A673 (cell line): ENCODE data around the gene IL1RAPL1.

Experiments used
- EZH2 ChIP-seq: fragments of 200-600 bp; sonication (generic); IDR thresholded peaks from 2 replicates; pipeline ENCODE4 v1.6.1; 2017; ENCODE audit warnings: borderline replicate concordance, low read depth, mild to moderate bottlenecking, mixed read lengths, antibody characterized with exemption, low read length; ENCODE audit not compliant: poor library complexity, severe bottlenecking
- TF ChIP-seq, protein P1 (sequence below): fragments of 300-800, 200-600 bp; sonication (generic); conservative IDR thresholded peaks from 2 replicates; pipeline ENCODE4 v1.5.1; 2017; ENCODE audit warnings: low read depth, mild to moderate bottlenecking, antibody characterized with exemption, low read length, moderate library complexity, mixed read lengths

DNA sequence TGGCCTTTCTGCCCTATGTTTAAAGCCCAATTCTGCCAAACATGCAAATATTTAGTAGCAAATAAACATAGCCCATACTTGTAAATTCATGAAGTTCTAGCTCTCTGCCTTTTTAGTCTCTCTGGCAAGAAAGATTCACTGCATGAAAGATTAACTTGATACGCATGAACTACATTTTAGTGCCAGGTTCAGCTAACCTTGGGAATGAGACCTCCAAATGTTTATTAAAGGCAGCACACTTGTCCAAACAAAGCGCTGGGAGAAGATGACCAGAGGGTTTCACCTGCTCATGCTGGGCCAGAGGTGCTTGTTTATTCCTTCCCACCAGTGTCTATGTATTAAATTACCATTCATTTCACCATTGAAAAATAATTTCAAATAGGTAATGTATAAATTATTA, 44.5 kb upstream of the IL1RAPL1 start:
- TF ChIP-seq, protein P1, sequence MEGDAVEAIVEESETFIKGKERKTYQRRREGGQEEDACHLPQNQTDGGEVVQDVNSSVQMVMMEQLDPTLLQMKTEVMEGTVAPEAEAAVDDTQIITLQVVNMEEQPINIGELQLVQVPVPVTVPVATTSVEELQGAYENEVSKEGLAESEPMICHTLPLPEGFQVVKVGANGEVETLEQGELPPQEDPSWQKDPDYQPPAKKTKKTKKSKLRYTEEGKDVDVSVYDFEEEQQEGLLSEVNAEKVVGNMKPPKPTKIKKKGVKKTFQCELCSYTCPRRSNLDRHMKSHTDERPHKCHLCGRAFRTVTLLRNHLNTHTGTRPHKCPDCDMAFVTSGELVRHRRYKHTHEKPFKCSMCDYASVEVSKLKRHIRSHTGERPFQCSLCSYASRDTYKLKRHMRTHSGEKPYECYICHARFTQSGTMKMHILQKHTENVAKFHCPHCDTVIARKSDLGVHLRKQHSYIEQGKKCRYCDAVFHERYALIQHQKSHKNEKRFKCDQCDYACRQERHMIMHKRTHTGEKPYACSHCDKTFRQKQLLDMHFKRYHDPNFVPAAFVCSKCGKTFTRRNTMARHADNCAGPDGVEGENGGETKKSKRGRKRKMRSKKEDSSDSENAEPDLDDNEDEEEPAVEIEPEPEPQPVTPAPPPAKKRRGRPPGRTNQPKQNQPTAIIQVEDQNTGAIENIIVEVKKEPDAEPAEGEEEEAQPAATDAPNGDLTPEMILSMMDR = no peak
- no peak for TF ChIP-seq EZH2
